ENCODE results near the gene MICALL2.

The MICALL2 gene

GRCh38 chr7:1385809-1386622, 73.3 kb downstream of the MICALL2 start:
- no peak for TF ChIP-seq CTCF (IDR thresholded peaks at IDR 0.05; ENCODE audit: borderline replicate concordance, insufficient read depth, low read depth, low read length)
- no peak overlapping the region for H3K4me3 ChIP-seq (ENCODE audit: low read depth, low read length)

- TF ChIP-seq CTCF (IDR thresholded peaks at IDR 0.05; ENCODE audit: borderline replicate concordance, insufficient read depth, low read depth, low read length): no peak
- no peak overlapping the region for H3K4me3 ChIP-seq (ENCODE audit: low read depth, low read length)
These were observed 74.0 kb downstream of the MICALL2 start for GRCh38 chr7:1385086-1385808.
